Stimulated activated CD8-positive, alpha-beta memory T cell treated with anti-CD3 and anti-CD28 coated beads, Interleukin-7, amount 100 ng/mL, for 24 hours (primary cell): ENCODE results near the gene CDC42.
A peak's percentile ranks its signal among the peaks of the same experiment; 100 is the strongest.

Source experiments
- DNase-seq: peaks from one replicate; pipeline ENCODE4 v3.0.0-alpha.2; 2020; ENCODE audit warnings: low read depth

Gene CDC42

GRCh38 chr1:22037520-22037919 lies 15.0 kb upstream of the CDC42 start:
- no peak for DNase-seq

- DNase-seq, result no peak
Measured at GRCh38 chr1:22038036-22038435, 14.5 kb upstream of the CDC42 start.

- peak; percentile 59 for DNase-seq
Measured at GRCh38 chr1:22039594-22040285, 12.8 kb upstream of the CDC42 start.

GRCh38 chr1:22040286-22040623 lies 12.3 kb upstream of the CDC42 start:
- DNase-seq, result no peak

GRCh38 chr1:22041505-22041904 lies 11.0 kb upstream of the CDC42 start:
- DNase-seq, result no peak

GRCh38 chr1:22043198-22043769 lies 9.2 kb upstream of the CDC42 start:
- no peak for DNase-seq

GRCh38 chr1:22044690-22045420 lies 7.7 kb upstream of the CDC42 start:
- no peak for DNase-seq

GRCh38 chr1:22045604-22046228 lies 6.8 kb upstream of the CDC42 start:
- no peak for DNase-seq

- no peak for DNase-seq
Measured at GRCh38 chr1:22048351-22049192, 3.9 kb upstream of the CDC42 start.

- no peak for DNase-seq
Measured at GRCh38 chr1:22050330-22050729, 2.2 kb upstream of the CDC42 start.

GRCh38 chr1:22051607-22052114 lies 848 bp upstream of the CDC42 start:
- DNase-seq, result no peak

GRCh38 chr1:22053017-22053860 lies 730 bp downstream of the CDC42 start:
- DNase-seq, result no peak

- DNase-seq, result no peak
Measured at GRCh38 chr1:22053861-22054770, 1.6 kb downstream of the CDC42 start.

- DNase-seq, result no peak
Measured at GRCh38 chr1:22055463-22055862, 3.0 kb downstream of the CDC42 start.

- no peak for DNase-seq
Measured at GRCh38 chr1:22056043-22056442, 3.5 kb downstream of the CDC42 start.

GRCh38 chr1:22056936-22057335 lies 4.4 kb downstream of the CDC42 start:
- DNase-seq, result no peak

GRCh38 chr1:22057861-22058260 lies 5.4 kb downstream of the CDC42 start:
- no peak for DNase-seq

- no peak for DNase-seq
Measured at GRCh38 chr1:22064751-22065402, 12.4 kb downstream of the CDC42 start.

GRCh38 chr1:22071511-22071910 lies 19.0 kb downstream of the CDC42 start:
- no peak for DNase-seq
